Measurements from ENCODE around the gene UNG.

DNA sequence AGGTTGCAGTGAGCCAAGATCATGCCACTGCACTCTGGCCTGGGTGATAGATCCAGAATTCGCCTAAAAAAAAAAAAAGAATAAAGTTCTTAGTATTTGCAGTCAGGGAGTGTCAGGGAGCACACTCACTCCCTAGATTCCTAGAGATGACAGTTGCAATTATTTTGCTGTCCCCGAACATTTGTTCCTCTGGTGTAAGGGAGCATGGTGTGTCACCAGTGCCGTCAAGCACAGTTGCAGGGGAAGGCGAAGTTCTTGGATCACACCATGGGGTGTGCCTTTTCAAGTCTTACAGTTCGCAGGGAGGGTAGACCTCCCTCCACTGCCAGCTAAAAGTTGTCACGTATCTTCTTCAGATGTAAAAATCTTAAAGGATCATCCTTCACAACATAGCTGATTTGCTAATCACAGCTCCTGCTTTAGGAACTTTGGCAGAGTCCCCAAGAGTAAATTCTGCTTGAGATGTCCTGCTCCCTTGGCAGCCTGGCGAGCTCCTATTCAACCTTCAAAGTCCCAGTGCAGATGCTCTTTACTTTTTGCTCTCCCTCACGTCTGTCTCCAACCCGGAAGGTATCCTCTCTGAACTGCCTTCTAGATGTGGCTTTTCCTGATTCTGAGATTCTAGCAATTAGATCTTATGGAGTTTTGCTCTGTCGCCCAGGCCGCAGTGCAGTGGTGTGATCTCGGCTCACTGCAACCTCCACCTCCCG is 30.3 kb downstream of the UNG start:
- TF ChIP-seq POLR2AphosphoS5 (IDR thresholded peaks at IDR 0.05; ENCODE audit: low read depth): no peak
- TF ChIP-seq, protein P1, sequence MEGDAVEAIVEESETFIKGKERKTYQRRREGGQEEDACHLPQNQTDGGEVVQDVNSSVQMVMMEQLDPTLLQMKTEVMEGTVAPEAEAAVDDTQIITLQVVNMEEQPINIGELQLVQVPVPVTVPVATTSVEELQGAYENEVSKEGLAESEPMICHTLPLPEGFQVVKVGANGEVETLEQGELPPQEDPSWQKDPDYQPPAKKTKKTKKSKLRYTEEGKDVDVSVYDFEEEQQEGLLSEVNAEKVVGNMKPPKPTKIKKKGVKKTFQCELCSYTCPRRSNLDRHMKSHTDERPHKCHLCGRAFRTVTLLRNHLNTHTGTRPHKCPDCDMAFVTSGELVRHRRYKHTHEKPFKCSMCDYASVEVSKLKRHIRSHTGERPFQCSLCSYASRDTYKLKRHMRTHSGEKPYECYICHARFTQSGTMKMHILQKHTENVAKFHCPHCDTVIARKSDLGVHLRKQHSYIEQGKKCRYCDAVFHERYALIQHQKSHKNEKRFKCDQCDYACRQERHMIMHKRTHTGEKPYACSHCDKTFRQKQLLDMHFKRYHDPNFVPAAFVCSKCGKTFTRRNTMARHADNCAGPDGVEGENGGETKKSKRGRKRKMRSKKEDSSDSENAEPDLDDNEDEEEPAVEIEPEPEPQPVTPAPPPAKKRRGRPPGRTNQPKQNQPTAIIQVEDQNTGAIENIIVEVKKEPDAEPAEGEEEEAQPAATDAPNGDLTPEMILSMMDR (conservative IDR thresholded peaks at IDR 0.05; ENCODE audit: low read depth in 2 of 2): no peak
- TF ChIP-seq, protein P2, sequence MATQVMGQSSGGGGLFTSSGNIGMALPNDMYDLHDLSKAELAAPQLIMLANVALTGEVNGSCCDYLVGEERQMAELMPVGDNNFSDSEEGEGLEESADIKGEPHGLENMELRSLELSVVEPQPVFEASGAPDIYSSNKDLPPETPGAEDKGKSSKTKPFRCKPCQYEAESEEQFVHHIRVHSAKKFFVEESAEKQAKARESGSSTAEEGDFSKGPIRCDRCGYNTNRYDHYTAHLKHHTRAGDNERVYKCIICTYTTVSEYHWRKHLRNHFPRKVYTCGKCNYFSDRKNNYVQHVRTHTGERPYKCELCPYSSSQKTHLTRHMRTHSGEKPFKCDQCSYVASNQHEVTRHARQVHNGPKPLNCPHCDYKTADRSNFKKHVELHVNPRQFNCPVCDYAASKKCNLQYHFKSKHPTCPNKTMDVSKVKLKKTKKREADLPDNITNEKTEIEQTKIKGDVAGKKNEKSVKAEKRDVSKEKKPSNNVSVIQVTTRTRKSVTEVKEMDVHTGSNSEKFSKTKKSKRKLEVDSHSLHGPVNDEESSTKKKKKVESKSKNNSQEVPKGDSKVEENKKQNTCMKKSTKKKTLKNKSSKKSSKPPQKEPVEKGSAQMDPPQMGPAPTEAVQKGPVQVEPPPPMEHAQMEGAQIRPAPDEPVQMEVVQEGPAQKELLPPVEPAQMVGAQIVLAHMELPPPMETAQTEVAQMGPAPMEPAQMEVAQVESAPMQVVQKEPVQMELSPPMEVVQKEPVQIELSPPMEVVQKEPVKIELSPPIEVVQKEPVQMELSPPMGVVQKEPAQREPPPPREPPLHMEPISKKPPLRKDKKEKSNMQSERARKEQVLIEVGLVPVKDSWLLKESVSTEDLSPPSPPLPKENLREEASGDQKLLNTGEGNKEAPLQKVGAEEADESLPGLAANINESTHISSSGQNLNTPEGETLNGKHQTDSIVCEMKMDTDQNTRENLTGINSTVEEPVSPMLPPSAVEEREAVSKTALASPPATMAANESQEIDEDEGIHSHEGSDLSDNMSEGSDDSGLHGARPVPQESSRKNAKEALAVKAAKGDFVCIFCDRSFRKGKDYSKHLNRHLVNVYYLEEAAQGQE (IDR thresholded peaks at IDR 0.05; ENCODE audit: unreplicated experiment): no peak
- no peak for TF ChIP-seq EZH2 (IDR thresholded peaks at IDR 0.05; ENCODE audit: low read depth, unreplicated experiment)
- TF ChIP-seq EZH2phosphoT487 (IDR thresholded peaks at IDR 0.05; ENCODE audit: unreplicated experiment): no peak
- no peak for TF ChIP-seq CREB1 (CRISPR knock-in tag; IDR thresholded peaks at IDR 0.05; ENCODE audit: low read depth)
- no peak for TF ChIP-seq ZNF331 (CRISPR knock-in tag; IDR thresholded peaks at IDR 0.05; ENCODE audit: low read depth)
- TF ChIP-seq ZNF114 (CRISPR knock-in tag; IDR thresholded peaks at IDR 0.05): no peak
- TF ChIP-seq STAT1 (IDR thresholded peaks at IDR 0.05; ENCODE audit: unreplicated experiment): no peak
- no peak for TF ChIP-seq JUNB (IDR thresholded peaks at IDR 0.05; ENCODE audit: unreplicated experiment)
- TF ChIP-seq ETS1 (IDR thresholded peaks at IDR 0.05): no peak
- no peak for TF ChIP-seq NANOG (IDR thresholded peaks at IDR 0.05; ENCODE audit: borderline replicate concordance)
- no peak for TF ChIP-seq ZNF462 (CRISPR knock-in tag; IDR thresholded peaks at IDR 0.05)
